ENCODE measurements around the gene TRIM67.
"Not testable (repeated sequence)": the region's sequence is repeated elsewhere in the genome, so short reads cannot be mapped to it uniquely, and the experiment has no call there.

TRIM67 gene

GRCh38 chr1:231203259-231204057, 41.6 kb downstream of the TRIM67 start:
- DNase-seq (ENCODE audit: low spot score) = no peak

DNA sequence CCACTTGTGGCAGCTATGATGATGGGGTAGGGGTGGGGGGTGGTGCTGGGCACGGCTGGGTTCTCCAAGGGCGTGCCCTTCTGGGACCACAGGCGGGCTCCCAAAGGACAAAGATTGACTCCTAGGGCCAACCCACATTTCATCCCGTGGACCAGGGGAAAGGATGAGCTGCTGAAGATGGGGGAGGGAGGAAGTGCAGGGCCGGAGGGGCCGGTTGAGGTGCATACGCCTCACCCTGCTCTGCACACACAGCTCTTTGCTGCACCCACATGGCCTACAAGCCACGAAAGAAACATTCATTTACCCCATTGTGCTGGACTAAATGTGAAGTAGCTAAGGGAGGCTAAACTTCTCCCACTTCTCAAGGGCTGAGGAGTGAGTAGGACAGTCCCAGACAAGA, 45.0 kb downstream of the TRIM67 start:
- DNase-seq (ENCODE audit: low spot score) = no peak

GRCh38 chr1:231207437-231207836, 45.6 kb downstream of the TRIM67 start:
- no peak for DNase-seq (ENCODE audit: low spot score)

- DNase-seq (ENCODE audit: low spot score) = no peak
These were observed 47.1 kb downstream of the TRIM67 start for GRCh38 chr1:231208980-231209379.

- no peak for DNase-seq (ENCODE audit: low spot score)
These were observed 47.7 kb downstream of the TRIM67 start for GRCh38 chr1:231209531-231209930.

DNA sequence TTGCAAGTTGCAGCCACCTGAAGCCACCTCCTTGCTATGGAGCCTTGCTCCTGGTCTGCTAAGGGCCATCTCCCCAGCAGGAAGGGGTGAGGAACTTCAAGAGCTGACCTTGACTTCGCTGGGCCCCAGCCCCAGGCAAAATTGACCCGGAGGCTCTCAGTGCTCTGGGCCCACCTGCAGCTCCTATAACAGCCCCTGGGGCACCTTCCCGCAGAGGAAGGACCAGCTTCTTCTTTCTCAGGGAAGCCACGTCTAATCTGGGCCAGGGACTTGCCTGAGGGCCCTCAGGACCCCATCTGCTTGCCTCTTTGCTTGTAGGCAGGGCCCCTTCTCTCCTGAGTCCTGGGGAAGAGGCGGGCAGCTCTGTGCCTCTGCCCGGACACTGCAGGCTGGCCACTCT, 48.3 kb downstream of the TRIM67 start:
- DNase-seq (ENCODE audit: low spot score) = no peak

DNA sequence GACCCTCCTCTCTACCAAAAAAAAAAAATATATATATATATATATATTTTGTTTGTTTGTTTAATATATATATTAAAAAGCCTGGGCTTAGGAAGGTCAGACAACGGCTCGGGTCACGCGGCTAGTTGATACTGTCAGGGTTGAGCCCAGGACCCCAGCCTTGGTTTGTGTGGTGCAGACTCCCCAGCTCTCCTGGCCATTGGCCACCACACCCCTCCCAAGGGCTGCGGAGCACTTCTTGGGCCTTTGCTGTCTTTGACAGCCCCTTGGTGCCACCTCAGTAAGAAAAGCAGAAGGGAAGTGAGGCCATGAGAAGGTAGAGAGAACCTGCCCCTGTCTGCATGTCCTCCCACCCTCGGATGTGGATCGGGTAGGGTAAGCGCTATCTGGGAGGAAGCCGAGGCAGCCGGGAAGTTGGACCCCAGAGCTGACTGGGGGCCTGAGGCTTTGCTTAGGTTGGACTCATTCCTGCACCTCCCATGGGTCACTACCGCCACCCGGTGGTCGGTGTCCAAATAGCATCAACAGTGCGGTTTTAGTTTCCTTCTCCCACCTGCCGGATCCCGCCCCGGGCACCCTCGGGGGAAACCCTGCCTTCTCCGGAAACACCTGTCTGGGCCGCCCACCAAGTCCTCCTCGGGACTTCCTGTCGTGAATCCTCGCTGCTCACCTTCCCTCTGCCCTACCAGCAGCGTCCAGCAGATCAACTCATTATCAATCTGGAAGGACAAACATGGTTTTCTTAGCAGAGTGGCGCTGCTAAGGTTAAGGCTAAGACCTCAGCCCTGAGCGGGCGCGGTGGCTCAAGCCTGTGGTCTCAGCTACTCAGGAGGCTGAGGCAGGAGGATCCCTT, 49.4 kb downstream of the TRIM67 start:
- DNase-seq (ENCODE audit: low spot score) = peak; percentile 90

GRCh38 chr1:231212301-231212700, 50.4 kb downstream of the TRIM67 start:
- not testable (repeated sequence) for DNase-seq (ENCODE audit: low spot score)

DNA sequence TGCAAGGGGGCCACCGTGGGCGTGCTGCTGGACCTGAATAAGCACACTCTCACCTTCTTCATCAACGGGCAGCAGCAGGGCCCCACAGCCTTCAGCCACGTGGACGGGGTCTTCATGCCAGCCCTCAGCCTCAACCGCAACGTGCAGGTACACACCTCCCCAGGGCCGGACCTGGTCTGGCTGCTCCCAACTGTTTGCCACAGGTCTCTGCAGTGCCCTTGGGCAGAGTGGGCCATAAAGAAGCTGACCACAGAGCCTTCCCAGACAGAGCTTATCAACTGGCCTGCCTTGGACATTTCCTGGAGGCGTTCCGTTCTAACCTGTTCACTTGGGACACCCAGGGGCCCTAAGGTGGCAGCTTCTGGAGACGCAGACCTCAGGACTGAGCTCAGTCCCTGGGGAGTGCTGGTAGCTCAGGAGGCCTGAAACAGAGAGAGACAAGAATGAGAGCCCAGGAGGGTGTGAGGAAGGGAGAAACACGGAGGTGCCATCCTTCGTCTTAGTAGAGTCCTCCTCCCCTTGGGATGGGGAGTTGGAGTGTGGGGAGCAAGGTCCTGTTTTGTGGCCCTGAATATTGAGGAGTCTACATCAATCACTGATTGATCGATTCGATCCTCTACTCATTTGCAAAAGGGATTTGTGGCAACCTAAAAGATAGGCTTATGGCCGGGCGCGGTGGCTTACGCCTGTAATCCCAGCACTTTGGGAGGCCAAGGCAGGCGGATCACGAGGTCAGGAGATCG, 52.1 kb downstream of the TRIM67 start:
- no peak for DNase-seq (ENCODE audit: low spot score)

- no peak for DNase-seq (ENCODE audit: low spot score)
These were observed 53.2 kb downstream of the TRIM67 start for GRCh38 chr1:231214918-231215680.

- DNase-seq (ENCODE audit: low spot score) = no peak
These were observed 54.0 kb downstream of the TRIM67 start for GRCh38 chr1:231215681-231216385.

DNA sequence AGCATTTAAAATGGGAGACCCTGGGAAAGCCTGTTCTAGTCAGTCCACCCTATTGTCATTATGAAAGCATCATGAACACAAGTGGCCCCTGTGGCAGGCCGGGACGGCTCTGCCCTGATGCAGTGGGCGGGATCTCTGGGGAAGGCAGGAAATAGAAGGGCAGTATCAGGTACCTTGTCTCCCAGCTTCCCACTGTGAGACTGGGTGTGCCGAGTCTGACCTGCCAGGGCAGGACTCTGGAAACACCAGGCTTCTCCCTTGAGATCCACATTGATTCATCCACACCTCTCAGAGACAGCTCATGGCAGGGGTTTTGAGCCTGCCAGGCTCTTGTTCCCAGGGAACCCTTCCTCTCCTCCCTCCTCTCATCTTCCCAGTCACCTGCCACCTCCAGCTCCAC, 54.6 kb downstream of the TRIM67 start:
- DNase-seq (ENCODE audit: low spot score) = no peak

- no peak for DNase-seq (ENCODE audit: low spot score)
These were observed 55.2 kb downstream of the TRIM67 start for GRCh38 chr1:231217056-231217455.

- DNase-seq (ENCODE audit: low spot score) = no peak
These were observed 56.2 kb downstream of the TRIM67 start for GRCh38 chr1:231218078-231218477.

DNA sequence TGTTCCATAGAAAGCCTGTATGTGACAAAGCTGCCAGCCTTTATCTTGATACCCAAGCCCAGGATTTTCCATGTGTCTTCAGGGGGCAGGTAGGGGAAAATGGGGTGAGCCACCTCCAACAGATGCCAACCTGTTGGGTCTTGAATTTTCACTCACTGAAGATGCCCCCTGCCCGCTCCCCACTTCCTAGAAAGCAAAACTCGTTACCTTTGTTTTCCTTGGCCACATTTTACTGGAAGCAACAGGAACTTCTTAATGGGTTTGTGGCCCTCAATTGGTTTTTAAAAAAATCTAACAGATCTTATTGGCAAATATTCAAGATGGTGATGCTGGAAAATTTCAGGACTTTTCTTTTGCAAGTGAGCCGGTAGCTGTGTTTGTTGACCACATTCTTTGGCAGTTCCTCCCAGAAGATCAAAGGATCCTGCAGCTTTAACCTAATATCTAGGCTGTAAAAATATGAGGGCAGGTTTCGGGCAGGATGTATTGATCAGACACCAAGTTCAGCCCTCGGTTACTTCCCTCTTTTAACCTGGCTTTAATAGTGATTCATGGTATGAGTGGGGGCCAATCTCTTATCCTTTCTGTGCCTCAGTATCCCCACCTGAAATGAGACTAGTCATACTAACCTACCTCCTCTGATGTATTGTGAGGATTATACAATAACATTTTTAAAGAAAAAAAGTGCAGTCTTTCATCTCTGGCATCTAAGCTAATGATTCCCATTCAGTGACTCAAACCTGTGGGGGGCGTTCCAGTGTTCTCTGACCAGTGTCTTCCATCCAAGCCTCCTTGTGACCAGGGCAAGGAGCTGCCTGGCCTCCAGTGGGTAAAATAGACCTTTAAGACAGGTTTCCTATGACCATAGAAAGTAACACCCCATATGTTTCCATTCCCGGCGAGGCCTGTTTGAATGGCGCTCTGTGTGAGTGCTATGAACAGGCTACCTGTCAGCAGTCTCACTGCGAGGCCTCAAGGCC, 57.9 kb downstream of the TRIM67 start:
- no peak for DNase-seq (ENCODE audit: low spot score)

DNA sequence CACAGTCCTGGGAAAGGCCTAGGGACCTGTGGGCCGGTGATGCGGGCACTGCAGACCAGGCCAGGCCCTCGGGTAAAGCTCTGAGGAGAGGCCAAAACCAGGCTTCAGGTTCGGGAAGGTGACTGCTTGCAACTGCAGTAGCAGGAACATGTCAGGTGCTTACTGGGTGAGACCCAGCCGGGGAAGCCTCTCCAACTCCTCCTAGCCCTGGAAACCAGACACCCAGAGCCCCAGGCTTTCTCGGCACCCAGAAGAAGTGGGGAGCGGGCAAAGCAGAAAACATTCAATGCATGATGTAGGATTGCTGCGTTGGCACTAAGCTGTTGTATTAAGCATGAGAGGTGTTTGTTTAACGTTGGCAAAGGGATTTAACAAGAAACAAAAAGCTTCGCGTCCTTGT, 58.9 kb downstream of the TRIM67 start:
- no peak for DNase-seq (ENCODE audit: low spot score)

DNA sequence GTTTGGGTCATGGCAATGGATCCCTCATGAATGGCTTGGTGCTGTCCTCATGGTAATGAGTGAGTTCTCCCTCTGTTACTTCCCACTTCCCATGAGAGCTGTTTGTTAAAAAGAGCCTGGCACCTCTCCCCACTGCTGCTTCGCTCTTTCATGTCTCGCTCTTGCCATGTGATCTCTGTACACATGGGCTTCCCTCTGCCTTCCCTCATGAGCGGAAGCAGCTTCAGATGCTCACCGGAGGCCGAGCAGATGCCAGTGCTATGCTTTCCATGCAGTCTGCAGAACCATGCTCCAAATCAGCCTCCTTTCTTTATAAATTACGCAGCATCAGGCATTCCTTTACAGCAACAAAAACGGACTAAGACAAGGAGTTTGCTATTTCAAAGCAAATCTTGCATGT, 64.3 kb downstream of the TRIM67 start:
- DNase-seq (ENCODE audit: low spot score) = no peak

- DNase-seq (ENCODE audit: low spot score) = no peak
These were observed 69.7 kb downstream of the TRIM67 start for GRCh38 chr1:231231511-231231910.

DNA sequence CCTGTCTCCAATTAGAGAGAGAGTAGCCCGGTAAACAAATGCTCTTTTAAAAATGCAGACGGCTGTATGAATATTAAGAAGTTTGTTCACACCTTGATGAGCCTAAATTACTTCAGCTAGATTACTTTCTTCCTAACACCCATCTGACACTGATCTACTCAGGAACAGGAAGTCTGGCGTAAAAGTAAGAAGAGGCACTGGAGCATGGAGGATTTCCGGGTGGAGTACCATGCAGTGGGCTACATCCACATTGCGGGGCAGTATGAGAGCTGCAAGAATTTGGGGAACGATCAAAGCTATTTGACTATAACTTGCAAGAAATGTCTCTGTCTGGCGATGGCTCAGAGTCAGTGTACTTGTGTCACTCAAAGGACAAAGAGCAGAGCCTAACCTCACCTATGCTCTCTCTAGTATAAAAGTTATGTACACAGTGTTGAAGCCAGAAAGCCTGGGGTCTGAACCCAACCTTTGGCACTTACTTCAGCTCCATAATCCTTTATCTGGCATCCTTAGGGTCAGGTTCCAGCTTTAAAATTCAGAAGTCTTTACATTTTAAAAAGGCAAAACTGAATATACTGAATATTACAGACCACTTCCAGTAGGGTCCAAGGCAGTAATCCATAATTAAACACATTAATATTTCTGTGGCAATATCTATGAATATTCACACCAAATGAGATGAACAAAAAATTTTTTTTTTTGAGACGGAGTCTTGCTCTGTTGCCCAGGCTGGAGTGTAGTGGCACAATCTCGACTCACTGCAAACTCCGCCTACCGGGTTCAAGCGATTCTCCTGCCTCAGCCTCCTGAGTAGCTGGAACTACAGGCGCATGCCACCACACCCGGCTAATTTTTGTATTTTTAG, 71.2 kb downstream of the TRIM67 start:
- DNase-seq (ENCODE audit: low spot score) = no peak
